Endodermal cell (in vitro differentiated cells): ENCODE data around the gene WDR75. TPM values are rescaled to one million over a fixed set of nuclear protein-coding genes. Genes with fewer than 3 reads are reported as not detected.
"Not testable (repeated sequence)": the region's sequence is repeated elsewhere in the genome, so short reads cannot be mapped to it uniquely, and the experiment has no call there.

ENCODE experiments used
- DNase-seq: peaks from one replicate; pipeline ENCODE4 v3.0.0-alpha.2; 2017
- H3K27ac ChIP-seq: 2 replicates; pipeline ENCODE4 v1.5.1; 2013; ENCODE audit warnings: mild to moderate bottlenecking, low read depth, low read length, moderate library complexity
- H3K27me3 ChIP-seq: 2 replicates; pipeline ENCODE4 v1.6.1; 2013; ENCODE audit warnings: mild to moderate bottlenecking, low read length, moderate library complexity; ENCODE audit not compliant: insufficient read depth, control insufficient read depth, poor library complexity, severe bottlenecking
- H3K36me3 ChIP-seq: 2 replicates; pipeline ENCODE4 v1.7.0; 2013; ENCODE audit warnings: mild to moderate bottlenecking, low read length, moderate library complexity; ENCODE audit not compliant: control insufficient read depth, insufficient read depth
- H3K4me1 ChIP-seq: one replicate; pipeline ENCODE4 v1.7.0; 2013; ENCODE audit warnings: low read length; ENCODE audit not compliant: control insufficient read depth, insufficient read depth
- H3K4me3 ChIP-seq: 2 replicates; pipeline ENCODE4 v1.5.1; 2013; ENCODE audit warnings: mild to moderate bottlenecking, low read length, moderate library complexity
- H3K9ac ChIP-seq: 2 replicates; pipeline ENCODE4 v1.6.1; 2013; ENCODE audit warnings: mild to moderate bottlenecking, low read length, moderate library complexity; ENCODE audit not compliant: poor library complexity, severe bottlenecking; ENCODE audit errors: extremely low read depth
- H3K9me3 ChIP-seq: 2 replicates; pipeline ENCODE4 v1.6.1; 2013; ENCODE audit warnings: mild to moderate bottlenecking, low read length, moderate library complexity; ENCODE audit not compliant: control insufficient read depth
- H3K27ac Mint-ChIP-seq: 2 replicates; pipeline ENCODE4 v1.8.0; 2020; ENCODE audit warnings: mixed read lengths
- H3K27me3 Mint-ChIP-seq: 2 replicates; pipeline ENCODE4 v1.8.0; 2021; ENCODE audit warnings: mild to moderate bottlenecking, mixed read lengths; ENCODE audit not compliant: insufficient read depth
- H3K36me3 Mint-ChIP-seq: 2 replicates; pipeline ENCODE4 v1.8.0; 2020; ENCODE audit warnings: low read depth, mixed read lengths
- H3K4me1 Mint-ChIP-seq: 2 replicates; pipeline ENCODE4 v1.8.0; 2020; ENCODE audit warnings: mixed read lengths
- H3K4me3 Mint-ChIP-seq: 2 replicates; pipeline ENCODE4 v1.8.0; 2020; ENCODE audit warnings: mild to moderate bottlenecking, moderate library complexity, mixed read lengths
- H3K9me3 Mint-ChIP-seq: 2 replicates; pipeline ENCODE4 v1.8.0; 2020; ENCODE audit warnings: mild to moderate bottlenecking, mixed read lengths
- CTCF ChIP-seq: fragments of 200-600 bp; sonication (generic); conservative IDR thresholded peaks from 2 replicates; pipeline ENCODE4 v1.5.0; 2021; ENCODE audit warnings: antibody characterized with exemption, mild to moderate bottlenecking
- WGBS, 2 experiments: methylation state at CpG; one replicate each; pipeline versions ENCODE4 v1.1.5 to v1.1.7; 2013; ENCODE audit warnings: missing lambda C conversion rate in 2 of 2, mixed read lengths in 1 of 2; ENCODE audit not compliant: insufficient coverage in 1 of 2, insufficient read length in 1 of 2; 5-methylcytosine and 5-hydroxymethylcytosine counted together
- total RNA-seq, 2 donors: library from RNA; stranded (reverse); fragmentation: NEBNext Ultra II Directional in 1 of 2; extraction: Animal tissue kit (Norgen Biotek cat#: 25700) in 1 of 2; gene quantifications; 2 replicates in 1 of 2; 3 replicates in 1 of 2; pipeline ENCODE4 v1.2.1, GENCODE V29; 2021

WDR75 gene
- total RNA-seq, 2 donors from 2014 or later: 65.8 to 76.2 TPM

- Histone ChIP-seq H3K4me3 (no peak overlapping the region), H3K36me3 (peaks cover 46% of the 10 kb centered on the region), H3K9me3 (no peaks in the 10 kb centered on the region), H3K4me1 (no peaks in the 10 kb centered on the region), H3K27ac (no peak overlapping the region), H3K9ac (no peak overlapping the region), H3K27me3 (no peaks in the 10 kb centered on the region)
- no peak for DNase-seq
- H3K27ac Mint-ChIP-seq: no peak overlapping the region
- H3K27me3 Mint-ChIP-seq: no peaks in the 10 kb centered on the region
- 97 to 100% methylated on average over 1 of the region's 1 CpG for WGBS, 2 experiments
- no peak for TF ChIP-seq CTCF
- H3K9me3 Mint-ChIP-seq: no peaks in the 10 kb centered on the region
- peaks cover 38% of the 10 kb centered on the region for H3K36me3 Mint-ChIP-seq
- H3K4me3 Mint-ChIP-seq: no peak overlapping the region
- H3K4me1 Mint-ChIP-seq: peaks cover 17% of the 10 kb centered on the region
Measured at GRCh38 chr2:189477756-189478155, 36.5 kb downstream of the WDR75 start.

GRCh38 chr2:189478289-189478688 is 37.0 kb downstream of the WDR75 start:
- not testable (repeated sequence) for H3K27me3 Mint-ChIP-seq, DNase-seq
- WGBS, 2 experiments: 83 to 97% methylated on average over 2 to 5 of the region's 5 CpGs

GRCh38 chr2:189481071-189481470 is 39.8 kb downstream of the WDR75 start:
- WGBS, 2 experiments: 92% methylated on average over 1 of the region's 1 CpG; no CpG with 5 or more reads in 1 of the 2 experiments
- peaks cover 12% of the 10 kb centered on the region for H3K36me3 Mint-ChIP-seq
- Histone ChIP-seq H3K36me3 (peaks cover 15% of the 10 kb centered on the region), H3K9ac (no peak overlapping the region), H3K27ac (no peak overlapping the region), H3K27me3 (no peaks in the 10 kb centered on the region), H3K4me1 (no peaks in the 10 kb centered on the region), H3K9me3 (no peaks in the 10 kb centered on the region), H3K4me3 (no peak overlapping the region)
- no peak overlapping the region for H3K27ac Mint-ChIP-seq
- TF ChIP-seq CTCF: no peak
- DNase-seq: no peak
- H3K9me3 Mint-ChIP-seq: no peaks in the 10 kb centered on the region
- no peak overlapping the region for H3K4me3 Mint-ChIP-seq
- peaks cover 17% of the 10 kb centered on the region for H3K4me1 Mint-ChIP-seq
- no peaks in the 10 kb centered on the region for H3K27me3 Mint-ChIP-seq

More at GRCh38 chr2:189478289-189478688, 37.0 kb downstream of the WDR75 start:
- not testable (repeated sequence) for H3K4me3 ChIP-seq, H3K27me3 ChIP-seq, H3K9me3 Mint-ChIP-seq, H3K9ac ChIP-seq, H3K27ac ChIP-seq, H3K4me1 ChIP-seq, H3K4me3 Mint-ChIP-seq, H3K27ac Mint-ChIP-seq, H3K9me3 ChIP-seq
- Mint-ChIP-seq H3K4me1 (peaks cover 17% of the 10 kb centered on the region), H3K36me3 (peaks cover 36% of the 10 kb centered on the region)
- peaks cover 43% of the 10 kb centered on the region for H3K36me3 ChIP-seq

- Histone ChIP-seq H3K9ac (no peak overlapping the region), H3K27me3 (no peaks in the 10 kb centered on the region), H3K36me3 (no peaks in the 10 kb centered on the region), H3K27ac (no peak overlapping the region), H3K4me1 (no peaks in the 10 kb centered on the region), H3K9me3 (no peaks in the 10 kb centered on the region), H3K4me3 (no peak overlapping the region)
- Mint-ChIP-seq H3K9me3 (no peaks in the 10 kb centered on the region), H3K4me1 (peaks cover 15% of the 10 kb centered on the region), H3K36me3 (no peaks in the 10 kb centered on the region), H3K27ac (no peak overlapping the region), H3K4me3 (no peak overlapping the region), H3K27me3 (no peaks in the 10 kb centered on the region)
- 82% methylated on average over 4 of the region's 4 CpGs; no CpG with 5 or more reads in 1 of the 2 experiments for WGBS, 2 experiments
- DNase-seq: no peak
- TF ChIP-seq CTCF: no peak
Measured at GRCh38 chr2:189483571-189483970, 42.3 kb downstream of the WDR75 start.
